GM23248 (cell line): Measurements from ENCODE around the gene EBLN1. TPM values are rescaled to one million over a fixed set of nuclear protein-coding genes. Genes with fewer than 3 reads are reported as not detected.

ENCODE experiments used
- DNase-seq: peaks from one replicate; pipeline ENCODE4 v3.0.0-alpha.2; 2015
- H2AFZ ChIP-seq: fragments of 200-600 bp; sonication (generic); 2 replicates; pipeline ENCODE4 v1.6.1; 2016; ENCODE audit warnings: antibody characterized with exemption
- H3F3A ChIP-seq: fragments of 200-600 bp; sonication (generic); 2 replicates; pipeline ENCODE4 v1.6.1; 2016; ENCODE audit warnings: mild to moderate bottlenecking, antibody characterized with exemption, mixed run types; ENCODE audit not compliant: insufficient read depth
- H3K27ac ChIP-seq: fragments of 200-600 bp; sonication (generic); 2 replicates; pipeline ENCODE4 v1.5.1; 2016; ENCODE audit warnings: mild to moderate bottlenecking
- H3K27me3 ChIP-seq: fragments of 200-600 bp; sonication (generic); replicated peaks from 2 replicates; pipeline ENCODE4 v1.6.1; 2016; ENCODE audit warnings: mild to moderate bottlenecking; ENCODE audit not compliant: insufficient read depth
- H3K36me3 ChIP-seq: fragments of 200-600 bp; sonication (generic); 2 replicates; pipeline ENCODE4 v1.6.1; 2016; ENCODE audit warnings: low read depth, mild to moderate bottlenecking
- H3K4me1 ChIP-seq: fragments of 200-600 bp; sonication (generic); 2 replicates; pipeline ENCODE4 v1.6.1; 2016; ENCODE audit warnings: mild to moderate bottlenecking; ENCODE audit not compliant: insufficient read depth
- H3K4me2 ChIP-seq: fragments of 200-600 bp; sonication (generic); one replicate; pipeline ENCODE4 v1.6.1; 2016; ENCODE audit warnings: mild to moderate bottlenecking; ENCODE audit not compliant: unreplicated experiment
- H3K4me3 ChIP-seq: fragments of 200-600 bp; sonication (generic); 2 replicates; pipeline ENCODE4 v1.5.1; 2016; ENCODE audit warnings: mild to moderate bottlenecking
- H3K79me2 ChIP-seq: fragments of 200-600 bp; sonication (generic); 2 replicates; pipeline ENCODE4 v1.6.1; 2016; ENCODE audit warnings: mild to moderate bottlenecking; ENCODE audit not compliant: insufficient read depth
- H3K9ac ChIP-seq: fragments of 200-600 bp; sonication (generic); 2 replicates; pipeline ENCODE4 v1.6.1; 2016; ENCODE audit warnings: mild to moderate bottlenecking
- H3K9me2 ChIP-seq: fragments of 200-600 bp; sonication (generic); 2 replicates; pipeline ENCODE4 v1.6.1; 2016; ENCODE audit warnings: mixed run types, mild to moderate bottlenecking, moderate library complexity; ENCODE audit not compliant: insufficient read depth
- H3K9me3 ChIP-seq: fragments of 200-600 bp; sonication (generic); one replicate; pipeline ENCODE4 v1.6.1; 2017; ENCODE audit warnings: low read depth
- H4K20me1 ChIP-seq: fragments of 200-600 bp; sonication (generic); 2 replicates; pipeline ENCODE4 v1.6.0; 2016; ENCODE audit not compliant: insufficient read depth
- EZH2 ChIP-seq: fragments of 200-600 bp; sonication (generic); IDR thresholded peaks from 2 replicates; pipeline ENCODE4 v1.6.1; 2018; ENCODE audit warnings: antibody characterized with exemption, mild to moderate bottlenecking; ENCODE audit not compliant: insufficient read depth, poor library complexity, severe bottlenecking
- EZH2phosphoT487 ChIP-seq: fragments of 200-600 bp; sonication (generic); IDR thresholded peaks from 2 replicates; pipeline ENCODE4 v1.6.1; 2018; ENCODE audit warnings: antibody characterized with exemption, moderate library complexity, mild to moderate bottlenecking, low read depth; ENCODE audit not compliant: insufficient read depth
- whole genome bisulfite sequencing, 2 experiments: methylation state at CpG; one replicate each; pipeline ENCODE4 v1.1.6; 2015 to 2017; ENCODE audit warnings: low lambda C conversion rate in 2 of 2, low coverage in 1 of 2; ENCODE audit errors: missing lambda C conversion rate in 2 of 2; 5-methylcytosine and 5-hydroxymethylcytosine counted together
- in situ Hi-C: fragments of 300-500 bp; cut with MboI; formaldehyde crosslinking; loops from 2 replicates; pipeline ENCODE4 v1.15.0; 2020
- polyA plus RNA-seq: library from polyadenylated mRNA; unstranded; fragments of >200 nt; fragmentation: Nextera tagmentation; extraction: Ambion mirVana; gene quantifications from 2 replicates; pipeline ENCODE4 v1.2.1, GENCODE V29; 2016
- total RNA-seq: library from RNA; depleted of rRNA; stranded (reverse); fragments of >200 nt; shearing (Covaris generic); gene quantifications from 2 replicates; pipeline ENCODE4 v1.2.3, GENCODE V29; 2014

The EBLN1 gene
- total and polyA plus RNA-seq, 2 experiments from 2014 or later: not detected

DNA sequence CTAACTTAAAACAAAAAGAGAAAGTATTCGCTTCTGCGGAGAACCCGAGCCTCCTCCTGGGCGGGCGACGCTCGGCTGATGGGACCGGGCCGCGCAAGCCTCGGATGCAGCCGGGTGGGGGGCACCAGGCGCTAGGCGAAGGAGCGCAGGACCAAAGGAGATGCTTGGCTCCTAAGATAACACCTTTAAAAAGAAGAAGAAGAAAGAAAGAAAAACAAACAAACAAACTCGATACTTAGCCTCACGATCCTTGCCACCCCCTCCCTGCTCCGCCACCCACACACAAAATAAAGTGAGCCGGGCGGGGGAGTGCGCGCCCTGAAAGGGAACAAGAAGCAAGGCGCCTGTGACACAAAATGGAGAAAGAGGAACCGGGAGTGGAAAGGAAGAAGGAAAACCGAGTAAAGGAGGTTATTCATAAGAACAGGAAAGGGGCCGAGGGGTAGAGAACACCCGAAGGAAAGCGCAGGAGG is 34.0 kb upstream of the EBLN1 start:
- Histone ChIP-seq H3K9me3 (no peaks in the 10 kb centered on the region), H3K4me3 (peak overlapping the region; percentile 75), H3K4me1 (peaks cover 13% of the 10 kb centered on the region), H3K36me3 (no peaks in the 10 kb centered on the region), H3K4me2 (peak overlapping the region; percentile 90), H3K9me2 (no peaks in the 10 kb centered on the region), H4K20me1 (no peaks in the 10 kb centered on the region), H3K79me2 (no peaks in the 10 kb centered on the region), H3K27ac (peak overlapping the region; percentile 70), H3K27me3 (no peaks in the 10 kb centered on the region), H3F3A (peaks cover 18% of the 10 kb centered on the region), H2AFZ (peak overlapping the region; percentile 91), H3K9ac (peak overlapping the region; percentile 89)
- peak; percentile 78 for DNase-seq
- WGBS, 2 experiments: 1% methylated on average over 25 to 28 of the region's 28 CpGs
- TF ChIP-seq EZH2: no peak
- TF ChIP-seq EZH2phosphoT487: no peak
- in situ Hi-C loops: no loop called here

DNA sequence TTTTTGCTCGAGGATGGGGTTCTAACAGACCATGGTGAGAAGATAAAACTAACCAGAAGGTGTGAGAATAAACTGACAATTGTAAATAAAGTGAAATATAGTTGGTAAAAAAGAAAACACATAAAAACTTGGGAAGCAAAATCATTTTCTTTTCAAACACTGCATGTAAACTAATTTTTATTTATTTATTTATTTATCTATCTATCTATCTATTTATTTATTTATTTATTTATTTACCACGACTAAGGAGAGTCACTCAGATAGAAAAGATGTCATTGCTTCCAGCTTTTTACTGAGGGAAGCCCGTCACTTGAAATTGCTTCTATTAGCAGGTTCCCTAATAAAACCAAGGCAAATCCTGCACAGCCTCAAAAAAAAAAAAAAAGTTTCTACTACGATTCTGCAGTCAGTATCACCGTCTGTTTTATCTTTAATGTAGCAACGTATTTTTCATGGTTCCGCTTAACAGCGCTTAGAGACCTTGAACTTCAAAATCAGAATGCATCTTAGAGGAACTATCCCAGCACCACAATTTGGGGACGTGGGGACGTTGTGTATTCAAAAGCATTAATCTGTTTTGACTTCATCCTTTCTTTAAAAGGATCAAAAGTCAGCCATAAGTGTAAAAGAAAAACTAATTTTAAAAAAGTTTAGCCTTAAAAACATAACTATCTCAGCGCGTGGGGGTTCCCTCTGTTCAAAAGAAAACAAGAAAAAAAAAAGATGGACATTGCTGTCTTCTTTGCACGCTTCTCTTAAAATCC is 33.3 kb upstream of the EBLN1 start:
- Histone ChIP-seq H3K4me1 (peaks cover 20% of the 10 kb centered on the region), H3K27me3 (no peaks in the 10 kb centered on the region), H3K4me3 (peak overlapping the region; percentile 75), H3K9me3 (no peaks in the 10 kb centered on the region), H2AFZ (peak overlapping the region; percentile 91), H3K36me3 (no peaks in the 10 kb centered on the region), H4K20me1 (no peaks in the 10 kb centered on the region), H3K27ac (peak overlapping the region; percentile 70), H3K79me2 (no peaks in the 10 kb centered on the region), H3F3A (peaks cover 20% of the 10 kb centered on the region), H3K9me2 (no peaks in the 10 kb centered on the region), H3K4me2 (peak overlapping the region; percentile 90), H3K9ac (peak overlapping the region; percentile 89)
- 8 to 11% methylated on average over 13 of the region's 13 CpGs for WGBS, 2 experiments
- TF ChIP-seq EZH2: no peak
- TF ChIP-seq EZH2phosphoT487: no peak
- in situ Hi-C loops: no loop called here
- peak; percentile 40 for DNase-seq

DNA sequence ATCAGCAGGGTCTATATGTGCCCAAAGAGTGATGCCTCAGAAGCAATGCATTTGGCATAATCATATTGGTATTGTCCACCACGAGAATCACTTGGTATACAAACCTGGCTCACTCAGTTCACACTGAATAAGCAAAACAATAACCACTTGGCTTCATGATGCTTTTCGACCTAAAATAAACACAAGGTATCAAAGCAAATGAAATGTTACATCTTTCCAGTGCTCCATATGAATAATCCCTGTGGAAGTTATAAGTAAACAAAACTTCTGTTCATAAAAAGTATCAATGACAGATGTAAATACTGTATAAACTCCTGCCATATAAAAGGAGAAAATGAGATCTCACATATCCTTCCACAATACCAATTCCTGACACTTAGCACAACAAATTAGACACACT is 29.8 kb upstream of the EBLN1 start:
- WGBS, 2 experiments: 82 to 85% methylated on average over 2 of the region's 2 CpGs
- Histone ChIP-seq H3K27ac (peak overlapping the region; percentile 85), H3K4me3 (no peak overlapping the region), H3K27me3 (no peaks in the 10 kb centered on the region), H4K20me1 (no peaks in the 10 kb centered on the region), H3K79me2 (no peaks in the 10 kb centered on the region), H3F3A (peaks cover 20% of the 10 kb centered on the region), H3K9me2 (no peaks in the 10 kb centered on the region), H2AFZ (peak overlapping the region; percentile 83), H3K4me2 (peak overlapping the region; percentile 33), H3K36me3 (no peaks in the 10 kb centered on the region), H3K9me3 (no peaks in the 10 kb centered on the region), H3K9ac (peak overlapping the region; percentile 28; the same call in 1 of the 2 replicates), H3K4me1 (peaks cover 29% of the 10 kb centered on the region)
- no peak for DNase-seq
- no peak for TF ChIP-seq EZH2
- no peak for TF ChIP-seq EZH2phosphoT487
- in situ Hi-C loops: loop anchor here (25.0 kb wide), 2 partner anchors 735 to 740 kb away; no protein-coding TSS in a partner anchor

DNA sequence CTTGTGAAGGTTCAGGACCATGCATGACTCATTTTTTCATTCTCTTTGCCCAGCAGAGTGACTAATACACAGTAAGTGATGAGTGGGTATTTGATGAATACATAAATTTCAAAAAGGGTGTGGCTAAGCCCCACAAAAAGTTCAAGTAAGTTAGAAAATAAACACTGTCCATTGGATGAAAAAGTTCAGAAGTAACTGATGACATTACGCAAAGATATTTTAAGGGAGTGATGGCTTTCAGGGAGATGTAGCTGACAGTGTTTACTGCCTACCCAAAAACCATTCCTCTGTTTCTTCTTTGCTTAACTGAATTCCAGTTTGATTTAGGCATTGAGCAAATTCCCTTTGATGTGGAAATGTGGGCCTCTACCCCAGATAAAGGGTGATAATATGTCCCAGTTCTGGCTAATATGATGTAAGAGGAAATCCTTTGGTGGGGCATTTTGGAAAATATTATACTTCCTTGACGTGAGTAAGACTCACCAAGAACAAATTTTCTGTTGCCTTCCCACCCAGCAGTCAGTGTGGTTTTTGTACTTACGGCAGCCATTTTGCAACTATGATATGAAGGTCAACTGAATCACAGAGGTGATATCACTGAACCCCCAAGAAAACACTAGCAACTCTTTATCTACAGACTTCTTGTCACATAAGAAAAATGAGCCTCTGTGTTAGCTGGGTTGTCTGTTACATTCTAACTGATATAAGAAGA is 29.0 kb upstream of the EBLN1 start:
- Histone ChIP-seq H3K79me2 (no peaks in the 10 kb centered on the region), H3K27me3 (no peaks in the 10 kb centered on the region), H3K4me1 (peaks cover 29% of the 10 kb centered on the region), H3K9me2 (no peaks in the 10 kb centered on the region), H4K20me1 (no peaks in the 10 kb centered on the region), H3K36me3 (no peaks in the 10 kb centered on the region), H3F3A (peaks cover 20% of the 10 kb centered on the region), H3K27ac (peak overlapping the region; percentile 85), H3K9ac (peak overlapping the region; percentile 28; the same call in 1 of the 2 replicates), H3K9me3 (no peaks in the 10 kb centered on the region), H2AFZ (peak overlapping the region; percentile 83), H3K4me3 (0 out of 2 replicates have a peak overlapping the region, but pooled peaks have one; percentile 21), H3K4me2 (peak overlapping the region; percentile 33)
- WGBS, 2 experiments: 1 to 6% methylated on average over 3 of the region's 3 CpGs
- TF ChIP-seq EZH2phosphoT487 (peak; percentile 86), EZH2 (no peak)
- in situ Hi-C loops: loop anchor here (25.0 kb wide), 2 partner anchors 735 to 740 kb away; no protein-coding TSS in a partner anchor
- DNase-seq: peak; percentile 88
